ENCODE results near the gene KIF13A. TPM values are rescaled to one million over a fixed set of nuclear protein-coding genes. Genes with fewer than 3 reads are reported as not detected.
A peak's percentile ranks its signal among the peaks of the same experiment; 100 is the strongest.

Gene KIF13A
- total and polyA plus RNA-seq, 9 of the 15 experiments (the other 6 are each of a cell fraction or from before 2014, with no cell fraction given) = 3.6 to 44.3 (median 29.7) TPM

- TF ChIP-seq FOSL1 (tag; conservative IDR thresholded peaks at IDR 0.05) = peak; percentile 97
- no peak for TF ChIP-seq HBP1 (CRISPR knock-in tag; IDR thresholded peaks at IDR 0.05)
- no peak for TF ChIP-seq ELF4 (CRISPR knock-in tag; IDR thresholded peaks at IDR 0.05)
- TF ChIP-seq SMARCA4 (IDR thresholded peaks at IDR 0.05) = peak; percentile 95
- no peak for TF ChIP-seq CSDE1 (IDR thresholded peaks at IDR 0.05)
- no peak for TF ChIP-seq KLF6 (CRISPR knock-in tag; IDR thresholded peaks at IDR 0.05; ENCODE audit: borderline replicate concordance)
- 0 out of 4 replicates have a peak, but pooled peaks of 1 of the 2 experiments have one; percentile 38 for TF ChIP-seq UBTF (IDR thresholded peaks at IDR 0.05; ENCODE audit: borderline replicate concordance in 1 of 2, low read depth in 2 of 2, low read length in 2 of 2)
- TF ChIP-seq KLF10 (CRISPR knock-in tag; IDR thresholded peaks at IDR 0.05) = no peak
- peak; percentile 93 for TF ChIP-seq REST (IDR thresholded peaks at IDR 0.05; ENCODE audit: borderline replicate concordance)
- TF ChIP-seq REST (CRISPR knock-in tag; IDR thresholded peaks at IDR 0.05; ENCODE audit: low read depth) = no peak
- TF ChIP-seq ZNF561 (CRISPR knock-in tag; conservative IDR thresholded peaks at IDR 0.05) = no peak
- TF ChIP-seq KDM5B (IDR thresholded peaks at IDR 0.05; ENCODE audit: insufficient replicate concordance, low read depth, low read length) = no peak
- no peak for TF ChIP-seq PYGO2 (tag; IDR thresholded peaks at IDR 0.05)
- TF ChIP-seq EGR1 (conservative IDR thresholded peaks at IDR 0.05) = peak; percentile 65
- peak; percentile 49; the same call in 1 of the 2 replicates for TF ChIP-seq EP400 (IDR thresholded peaks at IDR 0.05)
- TF ChIP-seq NFATC3 (IDR thresholded peaks at IDR 0.05) = no peak
Measured at GRCh38 chr6:17971128-17972073, 16.0 kb downstream of the KIF13A start (continued).
